Neuronal stem cell (in vitro differentiated cells): ENCODE results near the gene ACOT8.
A peak's percentile ranks its signal among the peaks of the same experiment; 100 is the strongest.

Experiments used
- DNase-seq: peaks from one replicate; pipeline ENCODE4 v3.0.0-alpha.2; 2013; ENCODE audit warnings: low spot score
- H2AFZ ChIP-seq: one replicate; pipeline ENCODE4 v1.6.1; 2013; ENCODE audit warnings: mild to moderate bottlenecking, low read length, inconsistent platforms
- H2AK5ac ChIP-seq: 2 replicates; pipeline ENCODE4 v1.6.1; 2013; ENCODE audit warnings: low read depth, mild to moderate bottlenecking, inconsistent platforms, low read length, moderate library complexity, mixed read lengths
- H2BK120ac ChIP-seq: 2 replicates; pipeline ENCODE4 v1.6.1; 2013; ENCODE audit warnings: low read depth, mild to moderate bottlenecking, inconsistent platforms, low read length, moderate library complexity, mixed read lengths
- H2BK12ac ChIP-seq: one replicate; pipeline ENCODE4 v1.6.1; 2013; ENCODE audit warnings: low read length, inconsistent platforms
- H2BK15ac ChIP-seq: 2 replicates; pipeline ENCODE4 v1.6.1; 2013; ENCODE audit warnings: mild to moderate bottlenecking, low read length, inconsistent platforms, mixed read lengths
- H2BK5ac ChIP-seq: one replicate; pipeline ENCODE4 v1.6.1; 2013; ENCODE audit warnings: inconsistent platforms, mild to moderate bottlenecking, low read length, moderate library complexity
- H3K14ac ChIP-seq: one replicate; pipeline ENCODE4 v1.6.1; 2013; ENCODE audit warnings: low read length, inconsistent platforms
- H3K18ac ChIP-seq: 2 replicates; pipeline ENCODE4 v1.6.1; 2013; ENCODE audit warnings: low read length, inconsistent platforms
- H3K23ac ChIP-seq: 2 replicates; pipeline ENCODE4 v1.6.1; 2013; ENCODE audit warnings: low read depth, mild to moderate bottlenecking, mixed read lengths, low read length, inconsistent platforms; ENCODE audit not compliant: poor library complexity
- H3K27ac ChIP-seq: replicated peaks from 3 replicates; pipeline ENCODE4 v1.5.1; 2013; ENCODE audit warnings: low read length, inconsistent platforms
- H3K27me3 ChIP-seq, 3 experiments: 2 replicates each; pipeline ENCODE4 v1.6.1; 2013; ENCODE audit warnings: low read length in 3 of 3, mild to moderate bottlenecking in 2 of 3, inconsistent platforms in 1 of 3, low read depth in 1 of 3, mixed read lengths in 1 of 3, moderate library complexity in 1 of 3; ENCODE audit not compliant: control insufficient read depth in 3 of 3, insufficient read depth in 3 of 3
- H3K36me3 ChIP-seq, 2 donors: replicated peaks in 1 of 2; 2 replicates each; pipeline ENCODE4 v1.6.1; 2013; ENCODE audit warnings: low read length in 2 of 2; ENCODE audit not compliant: control insufficient read depth in 2 of 2, insufficient read depth in 2 of 2
- H3K4ac ChIP-seq: 2 replicates; pipeline ENCODE4 v1.6.1; 2013; ENCODE audit warnings: inconsistent platforms, mild to moderate bottlenecking, low read length, moderate library complexity
- H3K4me1 ChIP-seq, 2 donors: 1 replicate in 1 of 2; 2 replicates in 1 of 2; pipeline ENCODE4 v1.6.1; 2013; ENCODE audit warnings: low read length in 2 of 2, low read depth in 1 of 2; ENCODE audit not compliant: control insufficient read depth in 2 of 2, insufficient read depth in 1 of 2
- H3K4me2 ChIP-seq: one replicate; pipeline ENCODE4 v1.6.1; 2013; ENCODE audit warnings: mild to moderate bottlenecking, low read length, inconsistent platforms; ENCODE audit not compliant: insufficient read depth, poor library complexity, severe bottlenecking
- H3K4me3 ChIP-seq, 2 donors: 2 replicates each; pipeline ENCODE4 v1.5.1; 2013; ENCODE audit warnings: low read length in 2 of 2, mild to moderate bottlenecking in 2 of 2, inconsistent platforms in 1 of 2, moderate library complexity in 1 of 2
- H3K79me1 ChIP-seq: one replicate; pipeline ENCODE4 v1.6.1; 2013; ENCODE audit warnings: low read depth, mild to moderate bottlenecking, inconsistent platforms, low read length, moderate library complexity
- H3K9ac ChIP-seq: one replicate; pipeline ENCODE4 v1.6.1; 2013; ENCODE audit warnings: mild to moderate bottlenecking, low read depth, low read length, inconsistent platforms; ENCODE audit not compliant: poor library complexity
- H3K9me3 ChIP-seq, 2 donors: replicated peaks in 1 of 2; 2 replicates each; pipeline versions ENCODE3 to v1.6.1; 2013; ENCODE audit warnings: low read length in 2 of 2, mild to moderate bottlenecking in 2 of 2, inconsistent platforms in 1 of 2, low read depth in 1 of 2, mixed read lengths in 1 of 2, moderate library complexity in 1 of 2; ENCODE audit not compliant: control insufficient read depth in 2 of 2, insufficient read depth in 1 of 2
- H4K8ac ChIP-seq: one replicate; pipeline ENCODE4 v1.6.1; 2013; ENCODE audit warnings: low read depth, mild to moderate bottlenecking, inconsistent platforms, low read length, moderate library complexity
- H4K91ac ChIP-seq: one replicate; pipeline ENCODE4 v1.6.1; 2013; ENCODE audit warnings: low read length, low read depth, mild to moderate bottlenecking, inconsistent platforms; ENCODE audit not compliant: poor library complexity
- WGBS, 2 donors: extraction: QIAGEN DNeasy Blood & Tissue Kit; methylation state at CpG; one replicate each; pipeline ENCODE4 v1.1.7; 2013; ENCODE audit warnings: missing lambda C conversion rate in 2 of 2, mixed read lengths in 1 of 2; ENCODE audit not compliant: insufficient read length in 2 of 2, insufficient replicate concordance in 1 of 2; ENCODE audit errors: extremely low coverage in 2 of 2; 5-methylcytosine and 5-hydroxymethylcytosine counted together

Gene ACOT8

GRCh38 chr20:45796337-45797065, 60.7 kb downstream of the ACOT8 start:
- Histone ChIP-seq H3K4ac (no peak overlapping the region), H3K4me3 (no peak overlapping the region), H3K9me3 (no peaks in the 10 kb centered on the region)

DNA sequence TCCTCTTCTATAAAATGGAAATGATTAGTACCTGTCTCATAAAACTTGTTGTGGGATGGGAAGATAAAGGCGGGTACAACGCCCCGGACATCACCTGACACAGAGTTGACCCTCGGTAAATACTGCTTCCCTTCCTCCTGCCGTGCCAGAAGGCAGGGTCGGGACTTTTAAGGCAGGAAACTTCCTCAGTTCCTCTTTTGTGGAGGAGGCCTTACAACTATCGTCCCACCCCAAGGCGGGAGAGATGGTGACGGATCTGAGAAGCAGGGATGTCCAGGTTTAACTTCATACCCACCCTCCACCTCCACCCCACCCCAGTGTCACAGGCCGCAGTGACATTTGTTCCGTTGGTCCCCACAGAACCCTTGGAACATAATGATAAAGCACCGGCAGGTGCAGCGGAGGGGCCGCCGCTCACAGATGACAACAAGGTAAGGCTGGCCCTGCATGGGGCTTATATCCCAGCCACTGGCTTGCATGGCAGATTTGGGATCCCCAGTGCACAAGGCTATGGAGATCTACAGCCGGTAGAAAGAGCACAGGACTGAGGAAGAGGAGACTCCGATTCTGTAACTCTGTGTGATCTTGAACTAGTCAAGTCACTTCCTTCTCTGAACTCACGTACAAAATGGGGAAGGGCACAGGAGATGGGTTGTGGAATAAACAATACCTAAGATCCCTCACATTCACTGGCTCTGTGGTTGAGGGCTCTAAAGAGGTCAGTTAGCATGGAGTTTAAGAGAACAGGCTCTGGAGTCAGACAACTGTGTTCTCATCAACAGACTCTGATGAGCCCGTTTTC, 64.7 kb downstream of the ACOT8 start:
- Histone ChIP-seq H3K27me3 (no peaks in the 10 kb centered on the region), H3K4ac (no peak overlapping the region), H3K4me1 (peaks cover 8 to 9% of the 10 kb centered on the region in 2 donors), H3K4me3 (peak overlapping the region; percentile 88 to 98), H3K4me2 (peak overlapping the region; percentile 72), H2BK12ac (no peak overlapping the region), H3K36me3 (peaks cover 15 to 33% of the 10 kb centered on the region in 2 donors), H4K8ac (no peak overlapping the region), H2AFZ (peak overlapping the region; percentile 90), H3K18ac (no peak overlapping the region), H2BK15ac (no peak overlapping the region), H3K27ac (no peak overlapping the region), H3K9me3 (no peaks in the 10 kb centered on the region), H3K9ac (peak overlapping the region; percentile 92), H2AK5ac (no peak overlapping the region), H2BK120ac (no peak overlapping the region), H3K23ac (no peak overlapping the region), H3K79me1 (peaks cover 6% of the 10 kb centered on the region), H2BK5ac (no peak overlapping the region), H3K14ac (no peak overlapping the region), H4K91ac (no peak overlapping the region)
- no peak for DNase-seq
- no CpG with 5 or more reads among the region's 19 CpGs for WGBS, 2 donors

More at GRCh38 chr20:45796337-45797065, 60.7 kb downstream of the ACOT8 start:
- no CpG with 5 or more reads among the region's 11 CpGs for WGBS, 2 donors
- Histone ChIP-seq H3K27ac (no peak overlapping the region), H2BK120ac (no peak overlapping the region), H2BK12ac (no peak overlapping the region), H3K14ac (no peak overlapping the region), H4K91ac (no peak overlapping the region), H2BK15ac (no peak overlapping the region), H2AFZ (no peak overlapping the region), H3K27me3 (no peaks in the 10 kb centered on the region), H3K4me1 (peaks cover 7 to 8% of the 10 kb centered on the region in 2 donors), H3K79me1 (peaks cover 6% of the 10 kb centered on the region), H3K23ac (no peak overlapping the region), H2AK5ac (no peak overlapping the region), H3K36me3 (peaks cover 20 to 52% of the 10 kb centered on the region in 2 donors), H3K18ac (no peak overlapping the region), H3K9ac (no peak overlapping the region), H3K4me2 (no peak overlapping the region), H2BK5ac (no peak overlapping the region), H4K8ac (no peak overlapping the region)
- no peak for DNase-seq
